Right lobe of liver (tissue), 6 donors: ENCODE data around the gene TGDS. TPM values are rescaled to one million over a fixed set of nuclear protein-coding genes. Genes with fewer than 3 reads are reported as not detected.
"Not testable (repeated sequence)": the region's sequence is repeated elsewhere in the genome, so short reads cannot be mapped to it uniquely, and the experiment has no call there.

Experiments
- ATAC-seq, 4 donors: fragments of 200-7000 bp; cut with Tn5 transposase; one replicate each; pipeline ENCODE4 v1.9.1; 2020; ENCODE audit warnings: mild to moderate bottlenecking in 4 of 4, moderate library complexity in 4 of 4
- DNase-seq, 3 donors: peaks; one replicate each; pipeline ENCODE4 v3.0.0-alpha.2; 2020
- H3K27ac ChIP-seq, 3 donors: fragments of 200-600 bp; one replicate each; pipeline ENCODE4 v1.8.0; 2022
- H3K27me3 ChIP-seq, 2 donors: fragments of 200-600 bp; one replicate each; pipeline ENCODE4 v1.8.0; 2022
- H3K36me3 ChIP-seq, 4 donors: fragments of 200-600 bp; sonication (generic) in 1 of 4; one replicate each; pipeline versions ENCODE4 v1.5.1 to v1.8.0; 2017 to 2022; ENCODE audit warnings: control low read depth in 1 of 4
- H3K4me1 ChIP-seq, 4 donors: fragments of 200-600 bp; sonication (generic) in 1 of 4; one replicate each; pipeline versions ENCODE4 v1.5.1 to v1.8.0; 2017 to 2022; ENCODE audit warnings: control low read depth in 1 of 4
- H3K4me3 ChIP-seq, 3 donors: fragments of 200-600 bp; one replicate each; pipeline ENCODE4 v1.8.0; 2022
- H3K9me3 ChIP-seq, 4 donors: fragments of 200-600 bp; sonication (generic) in 1 of 4; one replicate each; pipeline versions ENCODE4 v1.5.1 to v1.8.0; 2017 to 2022; ENCODE audit warnings: control low read depth in 1 of 4
- POLR2A ChIP-seq: fragments of 450-650 bp; IDR thresholded peaks from one replicate; pipeline ENCODE4 v1.6.1; 2017; ENCODE audit warnings: antibody characterized with exemption, mild to moderate bottlenecking
- WGBS: methylation state at CpG from one replicate; pipeline ENCODE4 v1.1.6; 2018; ENCODE audit warnings: low coverage, low lambda C conversion rate; ENCODE audit not compliant: insufficient coverage; ENCODE audit errors: missing lambda C conversion rate; 5-methylcytosine and 5-hydroxymethylcytosine counted together
- intact Hi-C, 2 donors: fragments of 100-400 bp; cut with DNase I; formaldehyde crosslinking; loops; one replicate each; pipeline versions ENCODE4 v1.11.2 to v1.14.1; 2022
- total RNA-seq, 6 experiments: library from RNA; depleted of rRNA in 2 of 6; stranded (reverse); fragments of >200 nt in 2 of 6; fragmentation: NEBNext Ultra II Directional in 3 of 6; extraction: Animal tissue kit (Norgen Biotek cat#: 25700) in 3 of 6; gene quantifications; one replicate each; pipeline versions ENCODE4 v1.1.0 to v1.2.4, GENCODE V29; 2016 to 2023
- TF ChIP-seq, protein P1 (sequence below), 4 donors: fragments of 200-600 bp in 3 of 4; fragments of 450-650 bp in 1 of 4; IDR thresholded peaks; one replicate each; pipeline versions ENCODE4 v1.5.1 to v1.8.0; 2016 to 2022; ENCODE audit warnings: antibody characterized with exemption in 4 of 4, mild to moderate bottlenecking in 2 of 4
- donor health status: DM: no; HTN: yes; CAD: no.
- donor health status: DM: no; HTN: no; CAD: no.
- donor health status: DM: no; HTN: no; CAD: no.
- donor health status: DM: no; HTN: yes; CAD: no.
- donor health status: DM: no; HTN: yes; CAD: no.

Gene TGDS
- total RNA-seq, 6 experiments from 2014 or later = 8.6 to 11.9 (median 9.6) TPM

DNA sequence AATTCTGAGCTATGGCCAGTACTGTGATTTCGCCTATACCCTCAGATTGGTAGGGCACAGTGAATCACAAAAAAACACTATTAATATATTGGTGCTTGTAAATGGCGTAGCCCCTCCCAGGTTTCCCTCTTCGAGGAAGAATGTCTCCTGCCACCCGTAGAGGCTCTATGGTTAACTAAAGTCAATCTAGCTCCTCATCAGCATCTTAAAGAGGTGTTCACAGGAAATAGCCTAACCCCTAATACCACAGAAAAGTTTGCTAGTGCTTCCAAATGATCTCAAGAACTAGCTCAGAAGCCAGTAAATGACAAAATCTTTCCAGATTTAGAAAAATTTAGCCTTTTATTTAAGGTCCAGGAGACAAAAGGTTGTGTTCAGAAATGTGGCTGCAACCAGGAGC lies 60.2 kb downstream of the TGDS start:
- 53% methylated on average over 4 of the region's 4 CpGs for WGBS

DNA sequence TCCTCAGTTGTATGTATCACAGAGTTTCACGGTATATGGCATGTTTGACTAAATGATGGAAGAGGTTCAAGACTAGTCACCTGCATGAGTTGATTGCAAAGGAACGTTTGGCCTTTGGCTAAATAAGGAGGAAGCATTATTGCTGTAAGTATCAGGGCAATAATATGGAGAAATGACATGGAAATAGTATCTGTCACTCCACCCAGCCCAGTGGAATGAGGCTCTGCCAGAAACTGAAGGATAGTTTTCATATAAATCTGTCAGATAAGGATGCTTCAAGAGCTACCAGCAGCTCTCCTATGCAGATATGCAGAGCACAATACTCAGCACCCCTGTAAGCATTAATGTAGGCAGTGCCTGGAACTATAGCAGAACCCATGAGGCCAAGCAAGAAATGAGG lies 60.7 kb downstream of the TGDS start:
- Histone ChIP-seq H3K4me1 (no peaks in the 10 kb centered on the region), H3K4me3 (no peak overlapping the region), H3K27me3 (no peaks in the 10 kb centered on the region), H3K36me3 (no peaks in the 10 kb centered on the region), H3K9me3 (no peaks in the 10 kb centered on the region), H3K27ac (no peak overlapping the region)
- 60% methylated on average over 2 of the region's 2 CpGs for WGBS
- DNase-seq (no peak), ATAC-seq (no peak)
- TF ChIP-seq POLR2A = no peak
- TF ChIP-seq, protein P1, sequence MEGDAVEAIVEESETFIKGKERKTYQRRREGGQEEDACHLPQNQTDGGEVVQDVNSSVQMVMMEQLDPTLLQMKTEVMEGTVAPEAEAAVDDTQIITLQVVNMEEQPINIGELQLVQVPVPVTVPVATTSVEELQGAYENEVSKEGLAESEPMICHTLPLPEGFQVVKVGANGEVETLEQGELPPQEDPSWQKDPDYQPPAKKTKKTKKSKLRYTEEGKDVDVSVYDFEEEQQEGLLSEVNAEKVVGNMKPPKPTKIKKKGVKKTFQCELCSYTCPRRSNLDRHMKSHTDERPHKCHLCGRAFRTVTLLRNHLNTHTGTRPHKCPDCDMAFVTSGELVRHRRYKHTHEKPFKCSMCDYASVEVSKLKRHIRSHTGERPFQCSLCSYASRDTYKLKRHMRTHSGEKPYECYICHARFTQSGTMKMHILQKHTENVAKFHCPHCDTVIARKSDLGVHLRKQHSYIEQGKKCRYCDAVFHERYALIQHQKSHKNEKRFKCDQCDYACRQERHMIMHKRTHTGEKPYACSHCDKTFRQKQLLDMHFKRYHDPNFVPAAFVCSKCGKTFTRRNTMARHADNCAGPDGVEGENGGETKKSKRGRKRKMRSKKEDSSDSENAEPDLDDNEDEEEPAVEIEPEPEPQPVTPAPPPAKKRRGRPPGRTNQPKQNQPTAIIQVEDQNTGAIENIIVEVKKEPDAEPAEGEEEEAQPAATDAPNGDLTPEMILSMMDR (IDR thresholded peaks at IDR 0.05) = no peak
- intact Hi-C loops = no loop called here

More for the DNA sequence above, 60.2 kb downstream of the TGDS start:
- Histone ChIP-seq H3K4me3 (no peak overlapping the region), H3K9me3 (no peaks in the 10 kb centered on the region), H3K4me1 (no peaks in the 10 kb centered on the region), H3K36me3 (no peaks in the 10 kb centered on the region), H3K27me3 (no peaks in the 10 kb centered on the region), H3K27ac (no peak overlapping the region)
- intact Hi-C loops = no loop called here
- DNase-seq = no peak
- no peak for TF ChIP-seq POLR2A
- TF ChIP-seq, protein P1 (IDR thresholded peaks at IDR 0.05) = no peak
- ATAC-seq = no peak

DNA sequence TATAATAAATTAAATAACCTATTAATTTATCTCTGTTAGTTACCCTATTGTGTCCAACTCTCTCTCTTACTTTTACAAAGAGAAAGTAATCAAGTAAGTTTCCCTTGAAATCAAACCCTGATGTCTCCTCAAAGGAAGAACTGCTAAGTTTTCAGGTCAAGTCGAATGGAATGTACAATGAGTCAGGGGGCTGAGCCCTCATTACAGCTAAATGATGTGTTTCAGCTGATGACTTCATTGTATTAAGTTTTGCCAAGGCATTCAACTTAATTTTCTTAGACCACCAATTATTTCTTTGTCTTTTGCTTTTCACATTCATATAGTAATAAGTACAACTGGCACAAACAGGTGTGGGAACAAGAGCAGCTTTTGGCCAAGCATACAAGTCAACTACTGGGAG lies 61.8 kb downstream of the TGDS start:
- H3K36me3 ChIP-seq = no peaks in the 10 kb centered on the region
- no peak for DNase-seq
- WGBS = 76% methylated on average over 1 of the region's 1 CpG
- H3K27me3 ChIP-seq = no peaks in the 10 kb centered on the region
- H3K27ac ChIP-seq = no peak overlapping the region
- H3K4me3 ChIP-seq = no peak overlapping the region
- H3K4me1 ChIP-seq = no peaks in the 10 kb centered on the region
- TF ChIP-seq POLR2A = no peak
- TF ChIP-seq, protein P1 (IDR thresholded peaks at IDR 0.05) = no peak
- ATAC-seq = no peak
- intact Hi-C loops = no loop called here
- no peaks in the 10 kb centered on the region for H3K9me3 ChIP-seq

DNA sequence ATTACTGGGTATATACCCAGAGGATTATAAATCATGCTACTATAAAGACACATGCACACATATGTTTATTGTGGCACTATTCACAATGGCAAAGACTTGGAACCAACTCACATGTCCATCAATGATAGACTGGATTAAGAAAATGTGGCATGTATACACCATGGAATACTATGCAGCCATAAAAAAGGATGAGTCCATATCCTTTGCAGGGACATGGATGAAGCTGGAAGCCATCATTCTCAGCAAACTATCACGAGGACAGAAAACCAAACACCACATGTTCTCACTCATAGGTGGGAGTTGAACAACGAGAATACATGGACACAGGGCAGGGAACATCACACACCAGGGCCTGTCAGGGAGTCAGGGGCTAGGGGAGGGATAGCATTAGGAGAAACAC lies 63.7 kb downstream of the TGDS start:
- DNase-seq, ATAC-seq, H3K4me1 ChIP-seq, H3K9me3 ChIP-seq, H3K27ac ChIP-seq, H3K27me3 ChIP-seq, intact Hi-C loops, H3K4me3 ChIP-seq, H3K36me3 ChIP-seq: not testable (repeated sequence)
- 83% methylated on average over 2 of the region's 2 CpGs for WGBS

DNA sequence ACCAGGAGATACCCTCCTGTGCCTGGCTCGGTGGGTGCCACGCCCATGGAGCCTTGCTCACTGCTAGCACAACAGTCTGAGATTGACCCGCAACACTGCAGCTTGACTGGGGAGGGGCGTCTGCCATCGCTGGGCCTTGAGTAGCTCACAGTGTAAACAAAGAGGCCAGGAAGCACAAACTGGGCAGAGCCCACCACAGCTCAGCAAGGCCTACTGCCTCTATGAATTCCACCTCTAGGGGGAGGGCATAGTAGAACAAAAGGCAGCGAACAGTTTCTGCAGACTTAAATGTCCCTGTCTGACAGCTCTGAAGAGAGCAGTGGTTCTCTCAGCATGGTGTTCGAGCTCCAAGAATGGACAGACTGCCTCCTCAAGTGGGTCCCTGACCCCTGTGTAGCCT lies 69.0 kb downstream of the TGDS start:
- ATAC-seq, H3K9me3 ChIP-seq, intact Hi-C loops, DNase-seq, H3K36me3 ChIP-seq, H3K27ac ChIP-seq, H3K27me3 ChIP-seq, H3K4me3 ChIP-seq, H3K4me1 ChIP-seq: not testable (repeated sequence)
- 10% methylated on average over 2 of the region's 7 CpGs for WGBS

DNA sequence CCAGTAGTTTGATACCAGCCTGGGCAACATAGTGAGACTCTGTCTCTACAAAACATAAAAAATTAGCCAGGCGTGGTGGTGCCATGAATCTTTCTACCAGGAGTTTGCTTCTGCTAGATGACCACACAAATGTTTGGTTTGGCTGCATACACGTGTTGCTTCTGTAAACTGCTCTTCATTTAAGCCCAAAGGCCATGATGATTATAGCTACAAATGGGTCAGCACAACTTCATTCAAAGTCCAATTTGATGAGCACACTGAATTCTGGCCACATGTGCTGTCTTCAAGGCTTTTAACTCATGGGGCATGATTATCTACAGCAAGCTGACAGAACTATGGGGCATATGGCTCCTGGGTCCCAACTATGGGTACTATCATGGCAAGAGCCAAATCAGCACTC lies 70.2 kb downstream of the TGDS start:
- no peaks in the 10 kb centered on the region for H3K36me3 ChIP-seq
- no peak overlapping the region for H3K4me3 ChIP-seq
- 38% methylated on average over 1 of the region's 2 CpGs for WGBS
- H3K27ac ChIP-seq = no peak overlapping the region
- DNase-seq (peak in 1 of 3 donors; percentile 54), ATAC-seq (peak; percentile 89 to 93 (median 92))
- no peaks in the 10 kb centered on the region for H3K27me3 ChIP-seq
- peaks cover 0 to 4% (median 0%) of the 10 kb centered on the region in 4 donors for H3K4me1 ChIP-seq
- no peak for TF ChIP-seq POLR2A
- TF ChIP-seq, protein P1 (IDR thresholded peaks at IDR 0.05) = no peak
- intact Hi-C loops = no loop called here
- H3K9me3 ChIP-seq = no peaks in the 10 kb centered on the region
